Neutrophil (primary cell): ENCODE results near the gene ZFAND3.

Experiments
- H3K27ac ChIP-seq: fragments of 200-600 bp; sonication (generic); 2 replicates; pipeline ENCODE4 v1.5.1; 2016; ENCODE audit warnings: mild to moderate bottlenecking, moderate library complexity
- H3K27me3 ChIP-seq: fragments of 200-600 bp; sonication (generic); 2 replicates; pipeline ENCODE4 v1.6.0; 2016; ENCODE audit warnings: mild to moderate bottlenecking
- H3K36me3 ChIP-seq: fragments of 200-600 bp; sonication (generic); 2 replicates; pipeline ENCODE4 v1.5.1; 2017
- H3K4me1 ChIP-seq, 2 experiments: fragments of 200-600 bp in 1 of 2; sonication (generic) in 1 of 2; 1 replicate in 1 of 2; 2 replicates in 1 of 2; pipeline versions ENCODE4 v1.5.1 to v1.6.1; 2013 to 2016; ENCODE audit warnings: low read depth in 1 of 2, low read length in 1 of 2, mild to moderate bottlenecking in 1 of 2, moderate library complexity in 1 of 2; ENCODE audit not compliant: control insufficient read depth in 1 of 2, insufficient read depth in 1 of 2
- H3K4me3 ChIP-seq, 2 experiments: fragments of 200-600 bp in 1 of 2; sonication (generic) in 1 of 2; 1 replicate in 1 of 2; 2 replicates in 1 of 2; pipeline ENCODE4 v1.5.1; 2013 to 2016; ENCODE audit warnings: low read depth in 1 of 2, low read length in 1 of 2, mild to moderate bottlenecking in 1 of 2, moderate library complexity in 1 of 2
- H3K9me3 ChIP-seq: fragments of 200-600 bp; sonication (generic); 2 replicates; pipeline ENCODE4 v1.5.1; 2016
- CTCF ChIP-seq: fragments of 200-600 bp; sonication (generic); IDR thresholded peaks from 2 replicates; pipeline ENCODE4 v1.5.1; 2016; ENCODE audit warnings: antibody characterized with exemption

ZFAND3 gene

GRCh38 chr6:38103921-38104320 is 284.4 kb downstream of the ZFAND3 start:
- no peaks in the 10 kb centered on the region for H3K27me3 ChIP-seq
- no peak overlapping the region for H3K4me3 ChIP-seq
- peak overlapping the region; percentile 52 for H3K27ac ChIP-seq
- H3K9me3 ChIP-seq: no peaks in the 10 kb centered on the region
- peaks cover 12% of the 10 kb centered on the region for H3K36me3 ChIP-seq
- H3K4me1 ChIP-seq: no peaks in the 10 kb centered on the region
- TF ChIP-seq CTCF: no peak

- no peak overlapping the region for H3K4me3 ChIP-seq
These were observed 285.5 kb downstream of the ZFAND3 start for GRCh38 chr6:38105066-38105465.

GRCh38 chr6:38107073-38107472 is 287.5 kb downstream of the ZFAND3 start:
- no peak overlapping the region for H3K27ac ChIP-seq

More at GRCh38 chr6:38105066-38105465, 285.5 kb downstream of the ZFAND3 start:
- no peak for TF ChIP-seq CTCF
- Histone ChIP-seq H3K9me3 (no peaks in the 10 kb centered on the region), H3K36me3 (peaks cover 12% of the 10 kb centered on the region), H3K27me3 (no peaks in the 10 kb centered on the region), H3K4me1 (no peaks in the 10 kb centered on the region), H3K27ac (no peak overlapping the region)

GRCh38 chr6:38110481-38110971 is 291.0 kb downstream of the ZFAND3 start:
- Histone ChIP-seq H3K9me3 (no peaks in the 10 kb centered on the region), H3K4me1 (no peaks in the 10 kb centered on the region), H3K27ac (no peak overlapping the region), H3K36me3 (peaks cover 20% of the 10 kb centered on the region), H3K4me3 (no peak overlapping the region), H3K27me3 (no peaks in the 10 kb centered on the region)
- no peak for TF ChIP-seq CTCF

More at GRCh38 chr6:38107073-38107472, 287.5 kb downstream of the ZFAND3 start:
- Histone ChIP-seq H3K36me3 (peaks cover 15% of the 10 kb centered on the region), H3K27me3 (no peaks in the 10 kb centered on the region), H3K4me1 (no peaks in the 10 kb centered on the region), H3K4me3 (no peak overlapping the region), H3K9me3 (no peaks in the 10 kb centered on the region)
- TF ChIP-seq CTCF: no peak

GRCh38 chr6:38112181-38112580 is 292.7 kb downstream of the ZFAND3 start:
- Histone ChIP-seq H3K36me3 (peaks cover 23% of the 10 kb centered on the region), H3K9me3 (no peaks in the 10 kb centered on the region), H3K4me1 (no peaks in the 10 kb centered on the region), H3K27me3 (no peaks in the 10 kb centered on the region), H3K4me3 (no peak overlapping the region), H3K27ac (no peak overlapping the region)
- no peak for TF ChIP-seq CTCF
